ENCODE results near the gene CYP3A7. TPM values are rescaled to one million over a fixed set of nuclear protein-coding genes. Genes with fewer than 3 reads are reported as not detected.
A peak's percentile ranks its signal among the peaks of the same experiment; 100 is the strongest.
"Not testable (repeated sequence)": the region's sequence is repeated elsewhere in the genome, so short reads cannot be mapped to it uniquely, and the experiment has no call there.

CYP3A7 gene
- total RNA-seq, 1 donor from 2014 or later, result not detected

GRCh38 chr7:99764478-99764877, 29.5 kb upstream of the CYP3A7 start:
- H3K36me3 ChIP-seq (ENCODE audit: control insufficient read depth, insufficient read depth, low read length), result no peaks in the 10 kb centered on the region
- H3K4me3 ChIP-seq (ENCODE audit: low read depth, low read length), result no peak overlapping the region
- no peak for DNase-seq (ENCODE audit: low read depth)
- TF ChIP-seq CTCF (IDR thresholded peaks at IDR 0.05; ENCODE audit: insufficient read depth, low read length, severe bottlenecking), result no peak
- no peaks in the 10 kb centered on the region for H3K27me3 ChIP-seq (ENCODE audit: control insufficient read depth, insufficient read depth, low read length)
- FAIRE-seq, result no peak

GRCh38 chr7:99762680-99763327, 27.8 kb upstream of the CYP3A7 start:
- DNase-seq (ENCODE audit: low read depth) (peak; percentile 92), FAIRE-seq (peak; percentile 83)
- Histone ChIP-seq H3K27me3 (ENCODE audit: control insufficient read depth, insufficient read depth, low read length) (no peaks in the 10 kb centered on the region), H3K4me3 (ENCODE audit: low read depth, low read length) (no peak overlapping the region), H3K36me3 (ENCODE audit: control insufficient read depth, insufficient read depth, low read length) (no peaks in the 10 kb centered on the region)
- no peak for TF ChIP-seq CTCF (IDR thresholded peaks at IDR 0.05; ENCODE audit: insufficient read depth, low read length, severe bottlenecking)

- Histone ChIP-seq H3K36me3 (ENCODE audit: control insufficient read depth, insufficient read depth, low read length) (no peaks in the 10 kb centered on the region), H3K27me3 (ENCODE audit: control insufficient read depth, insufficient read depth, low read length) (no peaks in the 10 kb centered on the region), H3K4me3 (ENCODE audit: low read depth, low read length) (no peak overlapping the region)
- FAIRE-seq (no peak), DNase-seq (ENCODE audit: low read depth) (no peak)
- no peak for TF ChIP-seq CTCF (IDR thresholded peaks at IDR 0.05; ENCODE audit: insufficient read depth, low read length, severe bottlenecking)
These were observed 20.1 kb upstream of the CYP3A7 start for GRCh38 chr7:99755085-99755484.

- DNase-seq (ENCODE audit: low read depth), result peak; percentile 45
- no peak for TF ChIP-seq CTCF (IDR thresholded peaks at IDR 0.05; ENCODE audit: insufficient read depth, low read length, severe bottlenecking)
- FAIRE-seq, result no peak
- Histone ChIP-seq H3K4me3 (ENCODE audit: low read depth, low read length) (no peak overlapping the region), H3K27me3 (ENCODE audit: control insufficient read depth, insufficient read depth, low read length) (no peaks in the 10 kb centered on the region), H3K36me3 (ENCODE audit: control insufficient read depth, insufficient read depth, low read length) (no peaks in the 10 kb centered on the region)
These were observed 17.4 kb upstream of the CYP3A7 start for GRCh38 chr7:99752356-99752755.

GRCh38 chr7:99751322-99752052, 16.5 kb upstream of the CYP3A7 start:
- DNase-seq (ENCODE audit: low read depth) (peak; percentile 80), FAIRE-seq (peak; percentile 85)
- H3K36me3 ChIP-seq (ENCODE audit: control insufficient read depth, insufficient read depth, low read length); H3K4me3 ChIP-seq (ENCODE audit: low read depth, low read length); H3K27me3 ChIP-seq (ENCODE audit: control insufficient read depth, insufficient read depth, low read length): not testable (repeated sequence)

- Histone ChIP-seq H3K36me3 (ENCODE audit: control insufficient read depth, insufficient read depth, low read length) (no peaks in the 10 kb centered on the region), H3K27me3 (ENCODE audit: control insufficient read depth, insufficient read depth, low read length) (no peaks in the 10 kb centered on the region), H3K4me3 (ENCODE audit: low read depth, low read length) (no peak overlapping the region)
- FAIRE-seq, result no peak
- TF ChIP-seq CTCF (IDR thresholded peaks at IDR 0.05; ENCODE audit: insufficient read depth, low read length, severe bottlenecking), result no peak
- no peak for DNase-seq (ENCODE audit: low read depth)
These were observed 14.0 kb upstream of the CYP3A7 start for GRCh38 chr7:99748846-99749579.

GRCh38 chr7:99746915-99747314, 11.9 kb upstream of the CYP3A7 start:
- FAIRE-seq; H3K36me3 ChIP-seq (ENCODE audit: control insufficient read depth, insufficient read depth, low read length); DNase-seq (ENCODE audit: low read depth); H3K4me3 ChIP-seq (ENCODE audit: low read depth, low read length); H3K27me3 ChIP-seq (ENCODE audit: control insufficient read depth, insufficient read depth, low read length): not testable (repeated sequence)

- H3K4me3 ChIP-seq (ENCODE audit: low read depth, low read length); H3K36me3 ChIP-seq (ENCODE audit: control insufficient read depth, insufficient read depth, low read length); FAIRE-seq; DNase-seq (ENCODE audit: low read depth); H3K27me3 ChIP-seq (ENCODE audit: control insufficient read depth, insufficient read depth, low read length): not testable (repeated sequence)
These were observed 10.4 kb upstream of the CYP3A7 start for GRCh38 chr7:99745395-99745794.
